Activated CD8-positive, alpha-beta memory T cell treated with anti-CD3 and anti-CD28 coated beads, Interleukin-2, amount 50 U/mL, for 24 hours (primary cell): ENCODE results near the gene ZNF805.
"Not testable (repeated sequence)": the region's sequence is repeated elsewhere in the genome, so short reads cannot be mapped to it uniquely, and the experiment has no call there.

Experiments
- DNase-seq: peaks from one replicate; pipeline ENCODE4 v3.0.0-alpha.2; 2020; ENCODE audit errors: extremely low read depth

ZNF805 gene

GRCh38 chr19:57269515-57270250, 29.3 kb downstream of the ZNF805 start:
- DNase-seq = no peak

GRCh38 chr19:57271280-57271679, 30.8 kb downstream of the ZNF805 start:
- DNase-seq = no peak

- DNase-seq = no peak
These were observed 32.6 kb downstream of the ZNF805 start for GRCh38 chr19:57273014-57273413.

- DNase-seq = no peak
These were observed 36.0 kb downstream of the ZNF805 start for GRCh38 chr19:57276430-57276829.

- not testable (repeated sequence) for DNase-seq
These were observed 38.0 kb downstream of the ZNF805 start for GRCh38 chr19:57278481-57278880.

- DNase-seq = peak; percentile 54
These were observed 39.2 kb downstream of the ZNF805 start for GRCh38 chr19:57279418-57280164.

- DNase-seq = peak; percentile 93
These were observed 39.9 kb downstream of the ZNF805 start, which contains the start of gene ZNF460 for GRCh38 chr19:57280165-57280961. Gene ZNF460 (plus strand): TSS chr19:57280485. CDS start chr19:57280807, 322 bp downstream.

GRCh38 chr19:57280962-57281400, 40.5 kb downstream of the ZNF805 start:
- no peak for DNase-seq

- DNase-seq = no peak
These were observed 41.7 kb downstream of the ZNF805 start for GRCh38 chr19:57282011-57282643.

- DNase-seq = no peak
These were observed 47.9 kb downstream of the ZNF805 start for GRCh38 chr19:57288373-57288772.

GRCh38 chr19:57290970-57291369, 50.5 kb downstream of the ZNF805 start:
- DNase-seq = no peak

GRCh38 chr19:57292547-57292946, 52.1 kb downstream of the ZNF805 start:
- DNase-seq = no peak

- DNase-seq = no peak
These were observed 53.3 kb downstream of the ZNF805 start for GRCh38 chr19:57293719-57294118.

GRCh38 chr19:57302020-57302465, 61.6 kb downstream of the ZNF805 start:
- no peak for DNase-seq

- DNase-seq = no peak
These were observed 62.4 kb downstream of the ZNF805 start for GRCh38 chr19:57302727-57303401.
